Hepatocyte (in vitro differentiated cells): ENCODE data around the gene KLHL11. TPM values are rescaled to one million over a fixed set of nuclear protein-coding genes. Genes with fewer than 3 reads are reported as not detected.

Experiments used
- DNase-seq: peaks from one replicate; pipeline ENCODE4 v3.0.0-alpha.2; 2016; ENCODE audit warnings: low spot score
- H2AFZ ChIP-seq: fragments of 200-600 bp; sonication (generic); 2 replicates; pipeline ENCODE4 v1.6.0; 2016; ENCODE audit warnings: antibody characterized with exemption, mild to moderate bottlenecking
- H3K27ac ChIP-seq: fragments of 200-600 bp; sonication (generic); 2 replicates; pipeline ENCODE4 v1.5.1; 2016; ENCODE audit warnings: mild to moderate bottlenecking
- H3K27me3 ChIP-seq: fragments of 200-600 bp; sonication (generic); 2 replicates; pipeline ENCODE4 v1.6.1; 2016
- H3K36me3 ChIP-seq: fragments of 200-600 bp; sonication (generic); replicated peaks from 2 replicates; pipeline ENCODE4 v1.5.1; 2016; ENCODE audit warnings: low read depth; ENCODE audit not compliant: insufficient read depth
- H3K4me1 ChIP-seq: fragments of 200-600 bp; sonication (generic); 2 replicates; pipeline ENCODE4 v1.5.1; 2016; ENCODE audit warnings: mild to moderate bottlenecking, moderate library complexity; ENCODE audit not compliant: insufficient read depth
- H3K4me2 ChIP-seq: fragments of 200-600 bp; sonication (generic); 2 replicates; pipeline ENCODE4 v1.6.0; 2016
- H3K4me3 ChIP-seq: fragments of 200-600 bp; sonication (generic); 2 replicates; pipeline ENCODE4 v1.5.1; 2016; ENCODE audit warnings: mild to moderate bottlenecking
- H3K79me2 ChIP-seq: fragments of 200-600 bp; sonication (generic); 2 replicates; pipeline ENCODE4 v1.6.0; 2017; ENCODE audit warnings: mild to moderate bottlenecking
- H3K9me2 ChIP-seq: fragments of 200-600 bp; sonication (generic); replicated peaks from 2 replicates; pipeline ENCODE4 v1.6.0; 2017; ENCODE audit warnings: mild to moderate bottlenecking; ENCODE audit not compliant: insufficient read depth
- H3K9me3 ChIP-seq: fragments of 200-600 bp; sonication (generic); 2 replicates; pipeline ENCODE4 v1.5.1; 2016; ENCODE audit warnings: low read depth, mild to moderate bottlenecking
- H4K20me1 ChIP-seq: fragments of 200-600 bp; sonication (generic); 2 replicates; pipeline ENCODE4 v1.6.0; 2016; ENCODE audit warnings: mild to moderate bottlenecking; ENCODE audit not compliant: insufficient read depth, poor library complexity, severe bottlenecking
- CTCF ChIP-seq: fragments of 200-600 bp; sonication (generic); IDR thresholded peaks from 2 replicates; pipeline ENCODE4 v1.5.1; 2016; ENCODE audit warnings: antibody characterized with exemption, mild to moderate bottlenecking; ENCODE audit not compliant: poor library complexity
- EZH2 ChIP-seq: fragments of 200-600 bp; sonication (generic); IDR thresholded peaks from 2 replicates; pipeline ENCODE4 v1.6.1; 2016; ENCODE audit warnings: antibody characterized with exemption, mild to moderate bottlenecking, borderline replicate concordance
- EZH2phosphoT487 ChIP-seq: fragments of 200-600 bp; sonication (generic); IDR thresholded peaks from one replicate; pipeline ENCODE4 v1.6.1; 2018; ENCODE audit warnings: antibody characterized with exemption, mild to moderate bottlenecking, low read depth, moderate library complexity; ENCODE audit not compliant: unreplicated experiment, severe bottlenecking
- WGBS: methylation state at CpG from one replicate; pipeline ENCODE4 v1.1.6; 2016; ENCODE audit warnings: low lambda C conversion rate; ENCODE audit errors: missing lambda C conversion rate; 5-methylcytosine and 5-hydroxymethylcytosine counted together
- polyA plus RNA-seq: library from polyadenylated mRNA; unstranded; fragments of >200 nt; fragmentation: Nextera tagmentation; extraction: Ambion mirVana; gene quantifications from 2 replicates; pipeline ENCODE4 v1.2.1, GENCODE V29; 2016
- total RNA-seq: library from RNA; depleted of rRNA; stranded (reverse); fragments of >200 nt; gene quantifications from 2 replicates; pipeline ENCODE4 v1.2.3, GENCODE V29; 2014

KLHL11 gene
- total and polyA plus RNA-seq, 2 experiments from 2014 or later, result 10.0 to 25.2 TPM

GRCh38 chr17:41837761-41838538 is 27.3 kb downstream of the KLHL11 start, which contains the start of gene KLHL10:
Gene KLHL10, plus strand, starts transcription at chr17:41837825. Its CDS starts 108 bp downstream, at chr17:41837933.
- Histone ChIP-seq H3K79me2 (peaks cover 18% of the 10 kb centered on the region), H3K27ac (no peak within 1 kb of the TSS), H3K9me3 (no peaks in the 10 kb centered on the region), H3K27me3 (no peaks in the 10 kb centered on the region), H3K4me3 (no peak within 1 kb of the TSS), H3K36me3 (no peaks in the 10 kb centered on the region), H3K4me1 (no peaks in the 10 kb centered on the region), H4K20me1 (no peaks in the 10 kb centered on the region), H2AFZ (peak within 1 kb of the TSS; percentile 100), H3K4me2 (peak within 1 kb of the TSS; percentile 97), H3K9me2 (no peaks in the 10 kb centered on the region)
- DNase-seq, result no peak
- TF ChIP-seq EZH2phosphoT487, result no peak
- TF ChIP-seq CTCF, result no peak
- TF ChIP-seq EZH2, result no peak
- WGBS, result 94% methylated on average over 15 of the region's 15 CpGs

GRCh38 chr17:41836550-41837196 is 28.6 kb downstream of the KLHL11 start:
- Histone ChIP-seq H3K36me3 (no peaks in the 10 kb centered on the region), H4K20me1 (no peaks in the 10 kb centered on the region), H3K27me3 (no peaks in the 10 kb centered on the region), H2AFZ (peak overlapping the region; percentile 100), H3K79me2 (peaks cover 18% of the 10 kb centered on the region), H3K4me1 (no peaks in the 10 kb centered on the region), H3K4me2 (peak overlapping the region; percentile 97), H3K4me3 (peak overlapping the region; percentile 97), H3K27ac (no peak overlapping the region), H3K9me3 (no peaks in the 10 kb centered on the region), H3K9me2 (no peaks in the 10 kb centered on the region)
- DNase-seq, result no peak
- no peak for TF ChIP-seq CTCF
- no peak for TF ChIP-seq EZH2phosphoT487
- TF ChIP-seq EZH2, result no peak
- 75% methylated on average over 21 of the region's 21 CpGs for WGBS

- no peaks in the 10 kb centered on the region for H3K9me2 ChIP-seq
- H3K27ac ChIP-seq, result peak within 1 kb of the TSS; percentile 43
- H3K9me3 ChIP-seq, result no peaks in the 10 kb centered on the region
- peak within 1 kb of the TSS; percentile 100 for H2AFZ ChIP-seq
- no peaks in the 10 kb centered on the region for H4K20me1 ChIP-seq
- H3K4me2 ChIP-seq, result peak within 1 kb of the TSS; percentile 97
- no peaks in the 10 kb centered on the region for H3K36me3 ChIP-seq
- 3% methylated on average over 39 of the region's 72 CpGs for WGBS
- DNase-seq, result peak; percentile 80
- H3K79me2 ChIP-seq, result peaks cover 18% of the 10 kb centered on the region
- TF ChIP-seq CTCF (no peak), EZH2 (no peak), EZH2phosphoT487 (no peak)
- peak within 1 kb of the TSS; percentile 97 for H3K4me3 ChIP-seq
- no peaks in the 10 kb centered on the region for H3K27me3 ChIP-seq
- H3K4me1 ChIP-seq, result no peaks in the 10 kb centered on the region
Measured at GRCh38 chr17:41835800-41836549, 29.2 kb downstream of the KLHL11 start, which contains the start of gene NT5C3B. Gene NT5C3B, minus strand, starts transcription at chr17:41836232. Its CDS starts 39 bp downstream, at chr17:41836193.
